ENCODE results near the gene BRPF1. TPM values are rescaled to one million over a fixed set of nuclear protein-coding genes. Genes with fewer than 3 reads are reported as not detected.
A peak's percentile ranks its signal among the peaks of the same experiment; 100 is the strongest.

BRPF1 gene
- total RNA-seq, 2 donors from 2014 or later = 16.4 to 21.0 TPM

GRCh38 chr3:9701711-9702110 is 29.8 kb upstream of the BRPF1 start:
- no peak for TF ChIP-seq CTCF (IDR thresholded peaks at IDR 0.05)
- H3K4me1 ChIP-seq (ENCODE audit: control insufficient read depth in 1 of 2, low read depth in 2 of 2) = peaks cover 13 to 18% of the 10 kb centered on the region in 2 donors
- H3K27ac ChIP-seq = no peak overlapping the region
- peaks cover 32% of the 10 kb centered on the region for H3K36me3 ChIP-seq
- H3K27me3 ChIP-seq (replicated peaks; ENCODE audit: insufficient read depth) = no peaks in the 10 kb centered on the region
- DNase-seq (ENCODE audit: low spot score) (no peak), ATAC-seq (ENCODE audit: insufficient number of reproducible peaks, low FRiP score, low read depth) (no peak)
- H3K9me3 ChIP-seq = no peaks in the 10 kb centered on the region
- H3K4me3 ChIP-seq = no peak overlapping the region

- H3K4me1 ChIP-seq (ENCODE audit: control insufficient read depth in 1 of 2, low read depth in 2 of 2) = peaks cover 13 to 18% of the 10 kb centered on the region in 2 donors
- ATAC-seq (ENCODE audit: insufficient number of reproducible peaks, low FRiP score, low read depth) (no peak), DNase-seq (ENCODE audit: low spot score) (no peak)
- H3K27ac ChIP-seq = no peak overlapping the region
- H3K27me3 ChIP-seq (replicated peaks; ENCODE audit: insufficient read depth) = no peaks in the 10 kb centered on the region
- no peaks in the 10 kb centered on the region for H3K9me3 ChIP-seq
- no peak for TF ChIP-seq CTCF (IDR thresholded peaks at IDR 0.05)
- H3K4me3 ChIP-seq = no peak overlapping the region
- H3K36me3 ChIP-seq = peaks cover 17% of the 10 kb centered on the region
Measured at GRCh38 chr3:9703240-9703639, 28.3 kb upstream of the BRPF1 start.

DNA sequence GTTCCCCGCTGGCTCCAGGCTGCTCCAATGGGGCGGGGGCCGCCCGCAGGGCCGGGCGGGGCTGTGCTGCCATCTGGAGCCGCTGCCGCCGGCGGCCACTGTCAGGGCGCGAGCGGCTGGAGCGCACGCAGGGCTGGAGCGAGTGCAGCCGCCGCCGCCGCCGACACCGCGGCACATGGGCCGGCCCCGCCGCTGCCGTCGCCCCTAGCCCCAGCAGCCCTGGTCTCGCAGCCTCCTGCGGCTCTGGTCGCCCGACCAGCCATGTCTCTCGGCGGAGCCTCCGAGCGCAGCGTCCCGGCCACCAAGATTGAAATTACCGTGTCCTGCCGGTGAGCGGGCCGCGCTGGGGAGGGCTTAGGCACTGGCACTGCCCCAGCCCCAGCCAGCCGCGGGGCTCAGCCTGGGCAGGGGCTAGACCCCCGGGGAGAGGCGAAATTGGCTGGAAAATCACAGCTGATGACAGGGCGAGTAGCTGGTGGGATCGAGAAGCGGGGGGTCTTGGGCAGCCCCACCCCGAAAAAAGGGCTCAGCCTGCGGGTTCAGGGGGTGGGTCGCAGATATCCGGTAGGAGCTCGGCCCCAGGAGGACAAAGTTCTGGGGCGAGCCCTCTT is 27.7 kb upstream of the BRPF1 start, which contains the start of gene CPNE9:
TSS of gene CPNE9 (plus strand) at position 98 of the 611 bp plus-strand sequence. CDS start at position 262, 164 bp downstream.
- Histone ChIP-seq H3K27ac (no peak within 1 kb of the TSS), H3K36me3 (peaks cover 11% of the 10 kb centered on the region), H3K27me3 (replicated peaks; ENCODE audit: insufficient read depth) (no peaks in the 10 kb centered on the region), H3K4me3 (peak within 1 kb of the TSS; percentile 56), H3K4me1 (ENCODE audit: control insufficient read depth in 1 of 2, low read depth in 2 of 2) (peaks cover 13 to 18% of the 10 kb centered on the region in 2 donors), H3K9me3 (no peaks in the 10 kb centered on the region)
- ATAC-seq (ENCODE audit: insufficient number of reproducible peaks, low FRiP score, low read depth) = no peak
- no peak for TF ChIP-seq CTCF (IDR thresholded peaks at IDR 0.05)
- no peak for DNase-seq (ENCODE audit: low spot score)

GRCh38 chr3:9704347-9705322 is 26.9 kb upstream of the BRPF1 start:
- no peak for TF ChIP-seq CTCF (IDR thresholded peaks at IDR 0.05)
- peak overlapping the region; percentile 56 for H3K4me3 ChIP-seq
- H3K4me1 ChIP-seq (ENCODE audit: control insufficient read depth in 1 of 2, low read depth in 2 of 2) = peaks cover 13 to 18% of the 10 kb centered on the region in 2 donors
- no peaks in the 10 kb centered on the region for H3K27me3 ChIP-seq (replicated peaks; ENCODE audit: insufficient read depth)
- no peaks in the 10 kb centered on the region for H3K9me3 ChIP-seq
- H3K27ac ChIP-seq = no peak overlapping the region
- no peak for DNase-seq (ENCODE audit: low spot score)
- peaks cover 11% of the 10 kb centered on the region for H3K36me3 ChIP-seq
- no peak for ATAC-seq (ENCODE audit: insufficient number of reproducible peaks, low FRiP score, low read depth)

DNA sequence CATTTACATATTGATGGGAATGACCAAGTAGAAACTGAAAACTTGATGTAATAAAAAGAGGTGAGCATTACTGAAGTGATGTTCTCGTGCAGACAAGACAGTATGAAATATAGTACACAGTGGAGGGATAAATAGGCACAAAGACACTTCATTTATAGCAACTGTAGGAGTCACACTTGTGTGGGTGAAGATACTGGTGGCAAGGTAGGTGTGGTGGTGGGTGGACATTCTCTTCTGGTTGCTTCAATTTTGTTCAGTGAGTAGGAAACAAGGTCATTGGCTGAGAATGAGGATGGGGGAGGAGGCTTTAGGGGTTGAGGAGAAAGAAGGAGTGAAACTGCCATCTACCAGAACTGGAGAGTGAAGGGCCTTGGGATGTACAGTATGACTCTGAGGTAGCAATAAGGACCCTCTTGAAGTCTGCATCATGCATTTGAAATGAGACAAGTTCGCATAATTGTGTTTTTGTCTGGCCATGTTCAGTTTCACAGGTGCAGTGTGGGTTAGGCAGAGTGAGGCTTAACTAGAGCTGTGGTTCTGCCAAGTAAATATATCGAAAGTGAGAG is 21.3 kb upstream of the BRPF1 start:
- ATAC-seq (ENCODE audit: insufficient number of reproducible peaks, low FRiP score, low read depth) (no peak), DNase-seq (ENCODE audit: low spot score) (no peak)
- no peak for TF ChIP-seq CTCF (IDR thresholded peaks at IDR 0.05)
- Histone ChIP-seq H3K36me3 (no peaks in the 10 kb centered on the region), H3K4me1 (ENCODE audit: control insufficient read depth in 1 of 2, low read depth in 2 of 2) (no peaks in the 10 kb centered on the region), H3K4me3 (no peak overlapping the region), H3K27ac (no peak overlapping the region), H3K9me3 (no peaks in the 10 kb centered on the region), H3K27me3 (replicated peaks; ENCODE audit: insufficient read depth) (no peaks in the 10 kb centered on the region)

All from thoracic aorta (tissue), 2 donors.